ENCODE results near the gene ALPK3.

Gene ALPK3

DNA sequence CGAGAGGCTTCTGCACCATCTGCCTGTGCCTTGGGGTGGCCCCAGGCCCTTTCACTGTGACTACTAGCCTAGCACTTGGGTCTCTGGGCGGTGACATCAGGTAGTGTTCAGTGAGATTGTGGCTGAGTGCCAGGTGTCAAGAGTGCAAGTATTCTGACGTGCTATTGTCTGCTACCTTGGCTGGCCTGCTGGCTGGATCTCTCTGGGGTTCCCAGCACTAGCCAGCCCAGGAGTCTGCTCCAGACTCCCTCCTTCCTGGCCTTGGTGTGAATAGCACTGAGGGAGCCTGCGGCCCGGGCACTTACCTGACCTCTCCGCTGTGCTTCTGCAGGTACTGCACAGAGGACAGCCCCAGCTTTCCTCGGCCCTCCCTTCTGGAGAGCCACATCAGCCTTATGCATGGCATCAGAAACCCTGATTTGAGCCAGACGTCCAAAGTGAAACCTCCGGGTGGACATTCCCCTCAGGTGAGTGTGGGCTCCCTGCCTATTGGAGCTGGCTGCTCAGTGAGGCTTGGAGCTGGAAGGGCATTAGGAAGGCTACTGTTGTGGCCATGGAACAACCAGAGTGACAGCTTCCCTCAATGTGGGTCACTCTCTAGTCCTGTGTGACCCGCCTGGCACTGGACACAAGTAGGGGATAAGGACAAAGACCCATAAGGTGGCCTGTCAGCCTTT lies 17.5 kb upstream of the ALPK3 start:
- no peak for DNase-seq

GRCh38 chr15:84800365-84800806 lies 16.8 kb upstream of the ALPK3 start:
- no peak for DNase-seq

DNA sequence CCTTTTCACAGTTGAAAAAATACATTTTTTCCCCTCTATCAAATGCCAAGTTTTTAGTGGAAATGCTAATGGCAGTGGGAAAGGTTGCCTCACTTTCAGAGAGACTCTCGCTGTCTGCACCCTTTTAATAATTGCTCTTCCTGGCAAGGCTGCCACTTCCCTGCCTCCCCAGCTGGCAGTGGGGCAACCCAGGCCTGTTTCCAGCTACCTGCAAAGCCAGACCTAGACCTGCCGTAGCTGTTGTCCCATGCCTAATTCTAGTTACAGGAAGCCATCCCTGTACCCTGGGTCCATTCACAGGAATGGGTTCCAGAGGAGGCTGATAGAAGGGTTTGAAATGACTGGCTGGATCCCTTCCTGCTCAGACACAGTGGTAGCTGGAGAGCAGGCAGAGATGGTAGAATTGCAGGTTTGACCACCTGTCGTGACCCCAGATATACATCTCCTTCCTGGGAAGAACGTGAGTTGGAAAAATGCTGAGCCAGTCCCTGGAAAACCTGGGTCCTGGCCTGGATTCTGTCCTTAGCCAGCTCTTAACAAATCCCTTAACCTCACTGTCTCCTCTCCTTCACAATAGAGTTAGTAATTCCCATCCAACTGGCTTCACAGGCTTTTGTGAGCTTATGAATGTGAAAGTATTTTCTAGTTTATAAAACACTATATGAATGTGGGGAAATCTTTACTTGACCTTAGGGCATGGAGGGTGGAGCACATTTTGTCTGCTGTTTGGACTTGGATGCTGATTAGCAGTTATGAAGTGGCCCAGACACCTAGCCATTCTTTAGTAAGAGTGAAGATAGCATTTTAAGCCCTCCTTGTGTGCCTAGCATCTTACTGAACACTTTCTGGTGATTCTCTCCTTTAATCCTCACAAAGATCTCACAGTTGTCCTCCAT lies 12.9 kb upstream of the ALPK3 start:
- no peak for DNase-seq

DNA sequence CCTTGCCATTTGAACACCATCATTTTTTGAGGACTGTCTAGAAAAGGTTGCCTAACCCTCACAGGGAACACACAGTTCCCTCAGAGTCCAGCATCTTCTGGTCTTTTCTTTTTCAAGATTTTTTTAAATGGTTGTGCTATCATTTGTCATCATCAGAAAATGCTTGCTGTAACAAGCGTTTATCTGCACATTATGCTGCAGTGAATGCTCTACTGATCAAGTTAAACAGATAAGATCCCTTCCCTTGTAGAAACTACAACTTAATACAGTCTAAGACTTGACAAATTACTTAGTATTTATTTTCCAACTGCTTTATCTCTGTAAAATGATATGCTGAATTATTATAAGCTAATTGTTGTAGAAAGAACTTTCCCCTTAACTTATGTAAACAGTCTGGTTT lies 11.9 kb upstream of the ALPK3 start:
- no peak for DNase-seq

GRCh38 chr15:84807228-84807627 lies 9.9 kb upstream of the ALPK3 start:
- no peak for DNase-seq

DNA sequence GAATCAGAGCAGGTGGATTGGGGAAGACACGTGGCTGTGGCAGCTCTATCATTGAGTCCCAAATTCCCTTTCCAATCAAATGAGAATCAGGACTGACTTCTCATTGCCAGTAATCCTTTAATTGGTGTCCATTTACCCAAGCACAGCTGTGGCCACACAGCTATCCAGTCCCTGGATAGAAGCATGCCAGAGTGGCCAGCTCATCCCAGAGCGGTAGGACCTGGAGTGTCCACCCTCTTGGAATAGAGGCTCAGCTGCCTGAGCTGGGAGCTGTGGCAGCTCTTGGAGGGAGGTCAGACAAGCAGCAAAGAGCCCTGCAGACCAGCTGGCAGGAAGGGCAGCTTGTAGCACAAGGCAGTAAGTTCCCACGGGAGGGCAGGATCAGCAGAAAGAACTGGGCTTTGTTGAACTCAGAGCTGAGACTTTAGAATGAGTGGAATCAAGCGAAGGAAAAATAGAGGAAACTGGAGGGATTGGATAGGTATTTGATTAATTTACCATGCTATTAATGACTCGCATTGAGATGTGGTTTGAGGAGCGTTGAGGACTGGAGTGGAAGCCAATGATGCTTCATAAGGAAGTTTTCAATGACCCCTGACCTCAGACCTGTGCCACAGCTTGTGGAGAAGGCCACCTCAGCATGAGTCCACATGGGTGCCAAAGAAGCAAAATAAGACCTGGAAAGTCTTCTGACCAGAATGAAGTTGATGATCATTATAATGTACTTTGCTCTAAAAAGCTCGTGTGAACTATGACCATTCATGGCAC lies 6.9 kb upstream of the ALPK3 start:
- no peak for DNase-seq

DNA sequence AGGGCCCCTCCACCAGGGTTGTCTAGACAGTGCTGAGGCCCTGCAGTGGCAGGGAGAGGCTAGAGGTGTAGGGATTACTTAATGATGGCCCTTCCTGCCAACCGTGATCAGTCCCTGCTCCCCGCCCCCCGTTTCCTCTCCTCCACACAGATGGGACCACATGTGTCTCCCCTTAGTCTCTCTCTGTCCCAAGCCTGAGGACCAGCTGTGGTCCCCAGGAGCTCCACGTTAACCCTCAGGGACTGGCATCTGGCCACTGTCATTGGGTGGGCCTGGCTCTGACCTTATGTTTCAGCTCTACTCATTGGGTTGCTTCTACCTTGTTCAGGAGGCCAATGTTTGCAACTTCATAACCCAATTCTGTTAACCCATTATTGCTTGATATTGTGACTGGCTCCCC lies 6.0 kb upstream of the ALPK3 start:
- no peak for DNase-seq

DNA sequence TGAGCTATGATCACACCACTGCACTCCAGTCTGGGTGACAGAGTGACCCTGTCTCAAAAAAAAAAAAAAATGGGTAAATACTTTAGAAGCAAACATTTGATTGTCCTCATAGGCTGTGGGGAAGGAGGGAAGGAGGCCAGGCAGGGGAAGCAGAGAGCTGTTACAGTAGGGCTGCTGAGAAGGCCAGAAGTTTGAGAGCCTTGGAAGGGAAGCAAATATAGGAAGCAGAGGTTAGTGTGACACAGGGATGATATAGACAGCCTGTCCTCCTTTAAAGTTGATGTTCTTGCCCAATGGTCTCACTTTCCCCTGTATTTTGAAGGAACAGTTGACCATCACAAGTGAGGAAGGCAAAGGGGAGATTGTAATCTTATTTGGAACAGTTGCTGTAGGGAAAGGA lies 5.3 kb upstream of the ALPK3 start:
- no peak for DNase-seq

DNA sequence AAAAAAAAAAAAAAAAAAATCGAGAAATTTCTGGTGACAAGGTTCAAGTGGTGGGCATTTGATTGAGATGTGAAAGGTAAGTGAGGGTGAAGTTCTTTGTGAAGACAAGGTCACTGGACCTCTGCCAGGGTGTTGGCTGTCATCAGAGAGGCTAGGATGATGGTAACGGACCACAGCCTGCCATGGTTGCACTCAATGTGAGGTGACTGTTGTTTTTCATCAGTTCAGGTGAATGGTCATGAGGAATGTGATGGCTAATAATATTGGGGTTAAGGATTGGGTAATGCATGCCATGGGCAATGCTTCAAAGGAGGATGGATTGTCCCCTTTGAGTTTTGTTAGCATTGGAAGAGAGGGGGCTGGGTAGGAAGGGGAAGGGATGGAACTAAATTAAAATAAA lies 4.3 kb upstream of the ALPK3 start:
- no peak for DNase-seq

DNA sequence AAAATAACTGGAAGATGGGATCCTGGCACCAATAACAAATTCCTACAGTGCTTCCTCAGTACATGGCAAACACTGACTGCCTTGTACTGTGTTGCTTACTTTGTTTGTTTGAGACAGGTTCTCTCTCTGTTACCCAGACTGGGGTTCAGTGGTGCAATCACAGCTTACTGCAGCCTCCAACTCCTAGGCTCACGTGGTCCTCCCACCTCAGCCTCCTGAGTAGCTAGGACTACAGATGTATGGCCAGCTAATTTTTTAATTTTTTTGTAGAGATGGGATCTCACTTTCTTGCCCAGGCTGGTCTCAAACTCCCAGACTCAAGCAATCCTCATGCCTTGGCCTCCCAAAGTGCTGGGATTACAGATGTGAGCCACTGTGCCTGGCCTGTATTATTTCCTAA lies 3.7 kb upstream of the ALPK3 start:
- DNase-seq: no peak

DNA sequence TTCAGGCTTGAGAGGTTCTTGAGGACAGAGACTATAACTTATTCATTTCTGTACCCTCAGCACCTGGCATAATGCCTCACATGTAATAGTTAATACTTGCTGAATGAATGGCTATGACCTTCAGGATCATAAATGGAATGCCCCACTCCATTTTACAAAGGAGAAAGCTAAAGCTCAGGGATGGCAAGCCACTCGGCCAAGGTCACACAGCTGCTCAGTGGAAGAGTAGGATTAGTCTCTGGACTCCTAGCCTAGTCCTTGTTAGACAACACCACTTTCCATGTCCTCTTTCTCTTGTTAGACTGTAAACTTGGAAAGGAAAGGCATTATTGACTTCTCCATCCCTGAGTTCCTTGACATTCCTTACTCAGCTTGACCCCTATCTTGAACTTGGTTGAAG lies 3.2 kb upstream of the ALPK3 start:
- DNase-seq: no peak

DNA sequence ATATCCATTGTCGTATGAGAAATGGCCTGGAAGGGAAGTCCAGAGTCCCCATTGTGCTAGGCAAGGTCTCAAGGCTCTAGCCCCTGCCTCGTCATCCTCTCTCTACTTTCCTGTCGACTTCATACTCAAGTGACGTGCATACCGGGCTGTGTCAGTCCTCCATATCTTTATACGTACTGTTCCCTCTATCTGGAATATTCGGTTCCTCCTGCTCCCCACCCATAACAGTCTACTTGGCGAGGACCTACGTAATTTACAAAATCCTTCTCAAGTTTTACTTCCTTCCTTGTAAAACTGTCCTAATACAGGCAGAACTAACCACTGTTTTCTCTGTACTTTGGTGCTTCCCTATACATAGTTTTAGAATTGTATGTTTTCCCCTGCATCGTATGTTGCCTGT lies 2.2 kb upstream of the ALPK3 start:
- no peak for DNase-seq

DNA sequence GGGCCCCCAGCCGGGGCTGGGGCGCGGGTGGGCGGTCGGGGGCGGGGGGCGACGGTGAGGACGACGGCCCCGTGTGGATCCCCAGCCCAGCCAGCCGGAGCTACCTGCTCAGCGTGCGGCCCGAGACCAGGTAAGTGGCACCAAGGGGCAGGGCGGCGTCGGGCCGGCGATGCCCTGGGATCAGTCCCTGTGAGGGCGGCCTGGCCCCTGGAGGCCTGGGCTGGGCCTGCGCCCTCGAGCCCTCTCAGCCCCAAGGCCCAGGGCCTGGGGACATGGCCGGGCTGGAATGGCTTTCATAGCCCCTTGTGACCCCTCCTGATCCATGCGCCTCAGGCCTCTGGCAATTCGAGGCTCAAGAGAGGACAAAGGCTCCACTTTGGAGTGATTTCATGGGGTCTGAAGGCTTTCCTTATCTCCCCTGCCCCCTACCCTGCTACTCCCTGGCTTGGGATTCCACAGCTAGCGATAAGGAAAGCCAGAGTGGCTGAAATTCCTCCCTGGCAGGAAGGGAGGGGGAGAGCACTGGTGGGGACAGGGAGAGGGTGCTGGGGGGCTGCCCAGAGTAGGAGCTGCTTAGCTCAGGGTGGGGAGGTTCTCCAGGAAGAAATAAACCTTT lies 418 bp downstream of the ALPK3 start:
- DNase-seq: no peak

GRCh38 chr15:84818261-84819131 lies 1.3 kb downstream of the ALPK3 start:
- DNase-seq: no peak

GRCh38 chr15:84819291-84819768 lies 2.2 kb downstream of the ALPK3 start:
- DNase-seq: no peak

GRCh38 chr15:84819791-84820190 lies 2.6 kb downstream of the ALPK3 start:
- DNase-seq: no peak

GRCh38 chr15:84821501-84822021 lies 4.4 kb downstream of the ALPK3 start:
- DNase-seq: no peak

- no peak for DNase-seq
These were observed 5.6 kb downstream of the ALPK3 start for GRCh38 chr15:84822653-84823281.

DNA sequence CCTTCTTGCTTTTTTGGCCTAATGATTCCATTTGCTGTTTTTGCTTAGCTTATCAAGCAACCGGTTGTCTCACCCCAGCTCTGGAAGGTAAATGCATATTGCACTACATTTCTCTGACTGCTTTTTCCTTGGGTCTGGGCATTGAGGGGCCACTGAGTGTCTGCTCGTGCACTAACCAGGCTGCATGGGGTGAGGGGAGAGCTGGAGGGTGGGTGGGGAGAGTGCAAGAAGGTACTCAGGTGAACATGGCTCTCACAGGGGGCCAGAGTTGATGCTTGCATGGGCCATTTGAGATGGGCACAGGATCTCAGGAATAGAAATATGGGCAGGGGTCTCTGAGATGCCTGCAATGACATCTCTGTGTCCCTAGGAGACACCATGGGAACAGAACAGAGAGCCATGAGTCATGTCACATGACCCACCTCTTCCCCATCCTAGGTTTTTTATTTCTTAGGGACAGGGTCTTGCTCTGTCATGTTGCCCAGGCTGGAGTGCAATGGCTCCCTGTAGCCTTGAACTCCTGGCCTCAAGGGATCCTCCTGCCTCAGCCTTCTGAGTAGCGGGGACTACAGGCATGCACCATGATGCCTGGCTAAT lies 6.2 kb downstream of the ALPK3 start:
- no peak for DNase-seq

DNA sequence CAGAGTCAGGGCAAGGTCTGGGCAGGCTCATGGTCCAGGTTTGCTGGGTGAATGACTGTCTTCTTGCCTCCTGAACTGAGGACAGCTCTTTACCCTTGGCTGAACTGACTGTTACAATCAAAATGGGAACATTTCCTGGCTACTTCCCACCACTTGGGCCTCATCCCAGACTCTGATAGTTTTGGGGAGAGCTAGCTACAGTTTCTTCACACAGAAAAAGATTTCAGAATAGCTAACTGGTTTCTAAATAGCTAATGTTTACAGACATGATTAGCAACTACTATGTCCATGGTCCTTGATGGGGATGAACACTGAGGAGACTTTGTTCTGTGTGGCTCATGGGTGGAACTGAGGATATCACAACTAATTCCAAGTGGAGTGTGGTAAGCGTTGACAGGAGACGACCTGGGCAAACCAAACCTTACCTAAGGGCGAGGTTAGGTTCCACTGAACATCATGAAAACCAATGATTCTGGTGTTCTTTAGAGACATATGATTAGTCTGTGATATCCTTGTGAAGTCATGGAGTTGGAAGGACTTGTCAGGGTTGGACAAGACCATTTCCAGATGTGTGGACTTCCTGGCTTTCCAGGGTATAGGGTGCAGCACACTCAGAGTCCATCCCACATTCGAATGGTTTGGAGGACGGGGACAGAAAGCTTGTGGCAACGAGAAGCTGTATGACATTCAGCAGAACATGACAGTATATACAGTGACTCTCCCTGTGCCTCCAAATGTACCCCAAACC lies 7.3 kb downstream of the ALPK3 start:
- DNase-seq: no peak
